Activated CD8-positive, alpha-beta T cell treated with anti-CD3 and anti-CD28 coated beads, Interleukin-2, amount 10 ng/mL, durations not matched to agents 7 days and 5 days (primary cell): ENCODE results near the gene FAM9C. TPM values are rescaled to one million over a fixed set of nuclear protein-coding genes. Genes with fewer than 3 reads are reported as not detected.
"Not testable (repeated sequence)": the region's sequence is repeated elsewhere in the genome, so short reads cannot be mapped to it uniquely, and the experiment has no call there.

Source experiments
- ATAC-seq: fragments of 150-1000 bp; cut with Tn5 transposase; one replicate; pipeline ENCODE4 v1.10.0; 2021; ENCODE audit warnings: moderate library complexity
- CTCF ChIA-PET: fragments of 350-600 bp; sonication (Branson Sonifier 250); formaldehyde crosslinking; loops from one replicate; lab custom pipeline; 2021; ENCODE audit warnings: antibody characterized with exemption; lab: Charles Lee
- POLR2A ChIA-PET: fragments of 350-600 bp; sonication (Branson Sonifier 250); formaldehyde crosslinking; loops from one replicate; lab custom pipeline; 2021; ENCODE audit warnings: antibody characterized with exemption; lab: Charles Lee
- DNase-seq: peaks from one replicate; pipeline ENCODE4 v3.0.0-alpha.2; 2020
- H3K27ac Mint-ChIP-seq: one replicate; pipeline ENCODE4 v1.8.0; 2021; ENCODE audit warnings: mild to moderate bottlenecking, mixed read lengths
- H3K27me3 Mint-ChIP-seq: one replicate; pipeline ENCODE4 v1.8.0; 2021; ENCODE audit warnings: low read depth, mixed read lengths
- H3K36me3 Mint-ChIP-seq: one replicate; pipeline ENCODE4 v1.8.0; 2021; ENCODE audit warnings: low read depth, mixed read lengths
- H3K4me1 Mint-ChIP-seq: one replicate; pipeline ENCODE4 v1.8.0; 2021; ENCODE audit warnings: low read depth, mixed read lengths
- H3K4me3 Mint-ChIP-seq: one replicate; pipeline ENCODE4 v1.8.0; 2021; ENCODE audit warnings: mild to moderate bottlenecking, mixed read lengths
- H3K9me3 Mint-ChIP-seq: one replicate; pipeline ENCODE4 v1.8.0; 2022; ENCODE audit warnings: mixed read lengths; ENCODE audit not compliant: insufficient read depth
- total RNA-seq, 2 experiments: library from RNA; stranded (reverse); gene quantifications; one replicate each; pipeline ENCODE4 v1.2.3, GENCODE V29; 2021

The FAM9C gene
- total RNA-seq, result not detected

- Mint-ChIP-seq H3K9me3 (no peaks in the 10 kb centered on the region), H3K27ac (no peak within 1 kb of the TSS), H3K27me3 (no peaks in the 10 kb centered on the region), H3K4me3 (no peak within 1 kb of the TSS), H3K36me3 (peaks cover 4% of the 10 kb centered on the region), H3K4me1 (peaks cover 34% of the 10 kb centered on the region)
- CTCF ChIA-PET, result no interaction called here
- no peak for DNase-seq
- ATAC-seq, result no peak
- POLR2A ChIA-PET, result no interaction called here
Measured at GRCh38 chrX:13044441-13044840, at the start of gene FAM9C. Gene FAM9C (minus strand): TSS chrX:13044620. CDS start chrX:13043789, 831 bp downstream.

GRCh38 chrX:13093529-13094140, 49.2 kb upstream of the FAM9C start:
- Mint-ChIP-seq H3K27ac (peak overlapping the region; percentile 83), H3K4me1 (peaks cover 88% of the 10 kb centered on the region), H3K27me3 (no peaks in the 10 kb centered on the region), H3K9me3 (no peaks in the 10 kb centered on the region), H3K36me3 (peaks cover 14% of the 10 kb centered on the region), H3K4me3 (peak overlapping the region; percentile 56)
- DNase-seq (no peak), ATAC-seq (no peak)
- ChIA-PET CTCF (interaction anchor here (0.9 to 6.2 kb wide), 10 partner anchors 88 to 395 kb away, joined by 3 to 173 read pairs (median 12); no protein-coding TSS in a partner anchor), POLR2A (interaction anchor here (3.5 to 13.9 kb wide), 4 partner anchors 19 to 144 kb away, joined by 29 to 779 read pairs (median 58); partner anchors contain the start of gene TMSB4X)

GRCh38 chrX:13092455-13092941, 48.1 kb upstream of the FAM9C start:
- peaks cover 11% of the 10 kb centered on the region for H3K36me3 Mint-ChIP-seq
- H3K4me1 Mint-ChIP-seq, result peaks cover 88% of the 10 kb centered on the region
- DNase-seq, result peak; percentile 89
- no peaks in the 10 kb centered on the region for H3K9me3 Mint-ChIP-seq
- CTCF ChIA-PET, result interaction anchor here (0.6 to 6.2 kb wide), 32 partner anchors 9 to 415 kb away, joined by 3 to 173 read pairs (median 4); no protein-coding TSS in a partner anchor
- POLR2A ChIA-PET, result interaction anchor here (0.6 to 13.9 kb wide), 12 partner anchors 10 to 458 kb away, joined by 3 to 779 read pairs (median 15); partner anchors contain the start of gene TMSB4X
- peak; percentile 75 for ATAC-seq
- peak overlapping the region; percentile 83 for H3K27ac Mint-ChIP-seq
- peak overlapping the region; percentile 56 for H3K4me3 Mint-ChIP-seq
- no peaks in the 10 kb centered on the region for H3K27me3 Mint-ChIP-seq

- H3K27ac Mint-ChIP-seq, result peak overlapping the region; percentile 83
- peaks cover 5% of the 10 kb centered on the region for H3K36me3 Mint-ChIP-seq
- DNase-seq (peak; percentile 65), ATAC-seq (peak; percentile 4)
- H3K4me3 Mint-ChIP-seq, result peak overlapping the region; percentile 56
- POLR2A ChIA-PET, result interaction anchor here (0.6 to 13.9 kb wide), 15 partner anchors 8 to 397 kb away, joined by 3 to 779 read pairs (median 14); partner anchors contain the start of gene TMSB4X
- no peaks in the 10 kb centered on the region for H3K27me3 Mint-ChIP-seq
- no peaks in the 10 kb centered on the region for H3K9me3 Mint-ChIP-seq
- peaks cover 93% of the 10 kb centered on the region for H3K4me1 Mint-ChIP-seq
- CTCF ChIA-PET, result interaction anchor here (0.9 to 6.2 kb wide), 26 partner anchors 9 to 555 kb away, joined by 3 to 173 read pairs (median 5); partner anchors contain the start of gene TMSB4X
Measured at GRCh38 chrX:13091111-13091765, 46.8 kb upstream of the FAM9C start.

- Mint-ChIP-seq H3K36me3 (peaks cover 5% of the 10 kb centered on the region), H3K9me3 (no peaks in the 10 kb centered on the region), H3K4me3 (peak overlapping the region; percentile 56), H3K4me1 (peaks cover 94% of the 10 kb centered on the region), H3K27ac (peak overlapping the region; percentile 83), H3K27me3 (no peaks in the 10 kb centered on the region)
- DNase-seq (peak; percentile 49), ATAC-seq (no peak)
- ChIA-PET CTCF (interaction anchor here (0.9 to 6.2 kb wide), 16 partner anchors 9 to 556 kb away, joined by 3 to 173 read pairs (median 5); partner anchors contain the start of gene TMSB4X), POLR2A (interaction anchor here (0.6 to 13.9 kb wide), 15 partner anchors 9 to 398 kb away, joined by 3 to 779 read pairs (median 14); partner anchors contain the start of gene TMSB4X)
Measured at GRCh38 chrX:13090339-13091110, 46.1 kb upstream of the FAM9C start.

GRCh38 chrX:13090027-13090338, 45.6 kb upstream of the FAM9C start:
- Mint-ChIP-seq H3K4me1 (peaks cover 95% of the 10 kb centered on the region), H3K27me3 (no peaks in the 10 kb centered on the region), H3K36me3 (peaks cover 5% of the 10 kb centered on the region), H3K9me3 (no peaks in the 10 kb centered on the region), H3K4me3 (peak overlapping the region; percentile 56), H3K27ac (peak overlapping the region; percentile 83)
- no peak for DNase-seq
- POLR2A ChIA-PET, result interaction anchor here (1.9 to 13.9 kb wide), 8 partner anchors 8 to 144 kb away, joined by 13 to 779 read pairs (median 36); partner anchors contain the start of gene TMSB4X
- CTCF ChIA-PET, result interaction anchor here (1.1 to 6.2 kb wide), 8 partner anchors 8 to 556 kb away, joined by 3 to 173 read pairs (median 18); no protein-coding TSS in a partner anchor
- no peak for ATAC-seq

GRCh38 chrX:13088156-13088487, 43.7 kb upstream of the FAM9C start:
- H3K4me1 Mint-ChIP-seq, result peaks cover 94% of the 10 kb centered on the region
- ChIA-PET POLR2A (interaction anchor here (1.1 to 13.9 kb wide), 14 partner anchors 14 to 400 kb away, joined by 3 to 779 read pairs (median 12); partner anchors contain the start of gene TMSB4X), CTCF (interaction anchor here (0.6 to 5.1 kb wide), 10 partner anchors 13 to 400 kb away, joined by 3 to 37 read pairs (median 4); no protein-coding TSS in a partner anchor)
- ATAC-seq (peak; percentile 0), DNase-seq (peak; percentile 47)
- H3K27ac Mint-ChIP-seq, result peak overlapping the region; percentile 98
- no peaks in the 10 kb centered on the region for H3K27me3 Mint-ChIP-seq
- peak overlapping the region; percentile 79 for H3K4me3 Mint-ChIP-seq
- H3K36me3 Mint-ChIP-seq, result peaks cover 5% of the 10 kb centered on the region
- H3K9me3 Mint-ChIP-seq, result no peaks in the 10 kb centered on the region

GRCh38 chrX:13087322-13088155, 43.1 kb upstream of the FAM9C start:
- POLR2A ChIA-PET, result interaction anchor here (0.8 to 13.9 kb wide), 16 partner anchors 13 to 401 kb away, joined by 3 to 779 read pairs (median 8); partner anchors contain the start of gene TMSB4X
- peak; percentile 81 for DNase-seq
- H3K4me3 Mint-ChIP-seq, result peak overlapping the region; percentile 79
- H3K36me3 Mint-ChIP-seq, result peaks cover 5% of the 10 kb centered on the region
- CTCF ChIA-PET, result interaction anchor here (0.6 to 5.1 kb wide), 11 partner anchors 13 to 401 kb away, joined by 3 to 37 read pairs (median 4); no protein-coding TSS in a partner anchor
- ATAC-seq, result peak; percentile 60
- no peaks in the 10 kb centered on the region for H3K27me3 Mint-ChIP-seq
- H3K27ac Mint-ChIP-seq, result peak overlapping the region; percentile 98
- H3K4me1 Mint-ChIP-seq, result peaks cover 94% of the 10 kb centered on the region
- H3K9me3 Mint-ChIP-seq, result no peaks in the 10 kb centered on the region

GRCh38 chrX:13086793-13087321, 42.4 kb upstream of the FAM9C start:
- ATAC-seq, DNase-seq, H3K9me3 Mint-ChIP-seq, H3K27me3 Mint-ChIP-seq, H3K36me3 Mint-ChIP-seq: not testable (repeated sequence)
- Mint-ChIP-seq H3K27ac (peak overlapping the region; percentile 98), H3K4me1 (peaks cover 95% of the 10 kb centered on the region), H3K4me3 (peak overlapping the region; percentile 79)
- ChIA-PET POLR2A (interaction anchor here (0.8 to 13.9 kb wide), 11 partner anchors 12 to 138 kb away, joined by 3 to 779 read pairs (median 12); partner anchors contain the start of gene TMSB4X), CTCF (interaction anchor here (0.7 to 5.1 kb wide), 12 partner anchors 12 to 141 kb away, joined by 3 to 37 read pairs (median 4); no protein-coding TSS in a partner anchor)

GRCh38 chrX:13086076-13086475, 41.7 kb upstream of the FAM9C start:
- Mint-ChIP-seq H3K9me3 (no peaks in the 10 kb centered on the region), H3K36me3 (peaks cover 5% of the 10 kb centered on the region), H3K4me3 (peak overlapping the region; percentile 79), H3K27ac (peak overlapping the region; percentile 98), H3K4me1 (peaks cover 95% of the 10 kb centered on the region), H3K27me3 (no peaks in the 10 kb centered on the region)
- POLR2A ChIA-PET, result interaction anchor here (1.9 to 13.9 kb wide), 9 partner anchors 12 to 137 kb away, joined by 6 to 779 read pairs (median 37); partner anchors contain the start of gene TMSB4X
- ATAC-seq, result no peak
- CTCF ChIA-PET, result interaction anchor here (0.6 to 5.1 kb wide), 11 partner anchors 10 to 140 kb away, joined by 3 to 37 read pairs (median 4); no protein-coding TSS in a partner anchor
- DNase-seq, result no peak
